GM12878 (cell line): ENCODE measurements around the gene ACVR2A. TPM values are rescaled to one million over a fixed set of nuclear protein-coding genes. Genes with fewer than 3 reads are reported as not detected.

ENCODE experiments used
- ATAC-seq: fragments of 200-7000 bp; cut with Tn5 transposase; 3 replicates; pipeline ENCODE4 v1.9.1; 2020; ENCODE audit warnings: mild to moderate bottlenecking, moderate library complexity
- BruUV-seq: library from RNA; stranded (reverse); fragments of 400-500 nt; replicated peaks from 2 replicates; lab custom pipeline; 2021; lab: Mats Ljungman, UMichigan
- CTCF ChIA-PET: fragments of 300-600 bp; sonication (Branson Sonifier 250); formaldehyde crosslinking; extraction: SDS; loops from one replicate; lab custom pipeline; 2021; ENCODE audit warnings: inconsistent platforms; lab: Yijun Ruan, JAX
- POLR2A ChIA-PET: fragments of 350-600 bp; formaldehyde crosslinking; extraction: SDS; loops from one replicate; lab custom pipeline; 2021; ENCODE audit warnings: inconsistent platforms; lab: Charles Lee
- RAD21 ChIA-PET: fragments of 300-600 bp; sonication (Branson Sonifier 250); formaldehyde crosslinking; loops from one replicate; lab custom pipeline; 2023; ENCODE audit warnings: antibody characterized with exemption; ENCODE audit not compliant: unreplicated experiment; lab: Charles Lee
- SMC1A ChIA-PET: fragments of 300-600 bp; sonication (Branson Sonifier 250); formaldehyde crosslinking; loops from one replicate; lab custom pipeline; 2023; ENCODE audit not compliant: unreplicated experiment, uncharacterized antibody; lab: Charles Lee
- DNase-seq: peaks from one replicate; pipeline ENCODE4 v3.0.0-alpha.2; 2011; ENCODE audit warnings: low read depth, low spot score
- FAIRE-seq: peaks from 3 replicates; lab custom pipeline; 2011; peaks lifted over from hg19 to GRCh38; lab: Jason Lieb, UNC
- H2AFZ ChIP-seq: 2 replicates; pipeline ENCODE4 v1.6.0; 2011; ENCODE audit warnings: low read depth, low read length, control low read depth; ENCODE audit not compliant: control insufficient read depth
- H3K27ac ChIP-seq: 2 replicates; pipeline ENCODE4 v1.5.1; 2011; ENCODE audit warnings: control low read depth; ENCODE audit not compliant: control insufficient read depth, insufficient read depth
- H3K27me3 ChIP-seq, 2 experiments: replicated peaks in 1 of 2; 2 replicates each; pipeline versions ENCODE4 v1.6.0 to v1.6.1; 2011; ENCODE audit warnings: low read length in 1 of 2; ENCODE audit not compliant: control insufficient read depth in 2 of 2, insufficient read depth in 2 of 2
- H3K36me3 ChIP-seq, 2 experiments: 2 replicates each; pipeline ENCODE4 v1.5.1; 2011; ENCODE audit warnings: low read length in 1 of 2; ENCODE audit not compliant: control insufficient read depth in 2 of 2, insufficient read depth in 2 of 2
- H3K4me1 ChIP-seq: 2 replicates; pipeline ENCODE4 v1.6.1; 2011; ENCODE audit warnings: mild to moderate bottlenecking, low read length, moderate library complexity, mixed read lengths; ENCODE audit not compliant: control insufficient read depth, insufficient read depth
- H3K4me2 ChIP-seq: 2 replicates; pipeline ENCODE4 v1.6.0; 2011; ENCODE audit warnings: control low read depth; ENCODE audit not compliant: control insufficient read depth, insufficient read depth
- H3K4me3 ChIP-seq: fragments of 200-600 bp; sonication (generic); 2 replicates; pipeline ENCODE4 v1.5.1; 2016
- H3K79me2 ChIP-seq: 2 replicates; pipeline ENCODE4 v1.6.0; 2011; ENCODE audit warnings: low read length; ENCODE audit not compliant: control insufficient read depth, insufficient read depth
- H3K9ac ChIP-seq: 2 replicates; pipeline ENCODE4 v1.8.0; 2011; ENCODE audit warnings: low read length, control low read depth, mixed read lengths; ENCODE audit not compliant: control insufficient read depth, insufficient read depth
- H3K9me3 ChIP-seq: replicated peaks from 3 replicates; pipeline ENCODE4 v1.5.1; 2011; ENCODE audit warnings: mild to moderate bottlenecking, low read length; ENCODE audit not compliant: control insufficient read depth, insufficient read depth
- H4K20me1 ChIP-seq: 2 replicates; pipeline ENCODE4 v1.6.0; 2011; ENCODE audit not compliant: control insufficient read depth, insufficient read depth
- FOXK2 ChIP-seq: fragments of 450-650 bp; IDR thresholded peaks from 2 replicates; pipeline ENCODE4 v1.6.1; 2017; ENCODE audit warnings: mild to moderate bottlenecking, moderate library complexity
- LARP7 ChIP-seq: fragments of 450-650 bp; IDR thresholded peaks from 2 replicates; pipeline ENCODE4 v1.6.1; 2017; ENCODE audit warnings: mild to moderate bottlenecking
- NR2C1 ChIP-seq: fragments of 450-650 bp; IDR thresholded peaks from 2 replicates; pipeline ENCODE4 v1.6.1; 2017; ENCODE audit warnings: antibody characterized with exemption, mild to moderate bottlenecking, moderate library complexity
- POLR2AphosphoS2 ChIP-seq: IDR thresholded peaks from 2 replicates; pipeline ENCODE4 v1.6.1; 2011; ENCODE audit warnings: low read depth, mild to moderate bottlenecking, low read length, improper control_type of control experiment, moderate library complexity
- RCOR1 ChIP-seq: conservative IDR thresholded peaks from 2 replicates; pipeline ENCODE4 v1.6.1; 2012; ENCODE audit warnings: low read depth, low read length, improper control_type of control experiment
- SREBF2 ChIP-seq: IDR thresholded peaks from 2 replicates; pipeline ENCODE4 v1.6.1; 2012; ENCODE audit warnings: mild to moderate bottlenecking, low read length
- TCF3 ChIP-seq: IDR thresholded peaks from 2 replicates; pipeline ENCODE4 v1.6.1; 2012; ENCODE audit warnings: low read depth, mild to moderate bottlenecking, low read length, borderline replicate concordance; ENCODE audit not compliant: insufficient read depth
- TCF7 ChIP-seq: IDR thresholded peaks from 2 replicates; pipeline ENCODE4 v1.6.1; 2014; ENCODE audit warnings: antibody characterized with exemption, borderline replicate concordance
- WGBS: methylation state at CpG from one replicate; pipeline ENCODE4 v1.1.6; 2016; ENCODE audit warnings: low lambda C conversion rate; ENCODE audit not compliant: insufficient replicate concordance, insufficient coverage; ENCODE audit errors: missing lambda C conversion rate; 5-methylcytosine and 5-hydroxymethylcytosine counted together
- in situ Hi-C: fragments of 300-500 bp; cut with MboI; formaldehyde crosslinking; loops from 9 replicates; pipeline ENCODE4 v1.14.3; 2018; ENCODE audit warnings: mixed read lengths
- intact Hi-C: fragments of 100-400 bp; cut with micrococcal nuclease; formaldehyde crosslinking; loops from one replicate; pipeline ENCODE4 v1.14.2; 2022; ENCODE audit not compliant: unreplicated experiment
- polyA plus RNA-seq, 11 experiments: library from polyadenylated mRNA; depleted of rRNA in 4 of 11; unstranded in 6 of 11; stranded (reverse) in 5 of 11; fragments of >200 nt; fragmentation: Nextera tagmentation in 4 of 11; fragmentation: Illumina TruSeq in 1 of 11; extraction: Ambion mirVana in 4 of 11; extraction: Trizol in 1 of 11; gene quantifications; 1 replicate in 1 of 11; 2 replicates in 10 of 11; pipeline versions ENCODE4 v1.2.1 to v1.2.3, GENCODE V29; 2011 to 2016; ENCODE audit warnings: inconsistent platforms in 2 of 11, missing spikeins in 2 of 11, low read depth in 1 of 11
- total RNA-seq, 4 experiments: library from RNA; depleted of rRNA in 3 of 4; stranded (reverse); fragments of >200 nt in 3 of 4; fragmentation: Illumina TruSeq in 1 of 4; extraction: Trizol in 1 of 4; gene quantifications; 2 replicates each; pipeline versions ENCODE4 v1.2.1 to v1.2.3, GENCODE V29; 2013 to 2021
- TF ChIP-seq, protein P1 (sequence below): fragments of 450-650 bp; conservative IDR thresholded peaks from 2 replicates; pipeline ENCODE4 v1.6.1; 2017; ENCODE audit warnings: mild to moderate bottlenecking, moderate library complexity
- TF ChIP-seq, protein P2 (sequence below): fragments of 150-350 bp; IDR thresholded peaks from 2 replicates; pipeline ENCODE4 v1.6.1; 2016; ENCODE audit warnings: low read depth, low read length

ACVR2A gene
- total and polyA plus RNA-seq, 10 of the 15 experiments (the other 5 are each of a cell fraction or from before 2014, with no cell fraction given) = 0.42 to 3.0 (median 1.7) TPM

DNA sequence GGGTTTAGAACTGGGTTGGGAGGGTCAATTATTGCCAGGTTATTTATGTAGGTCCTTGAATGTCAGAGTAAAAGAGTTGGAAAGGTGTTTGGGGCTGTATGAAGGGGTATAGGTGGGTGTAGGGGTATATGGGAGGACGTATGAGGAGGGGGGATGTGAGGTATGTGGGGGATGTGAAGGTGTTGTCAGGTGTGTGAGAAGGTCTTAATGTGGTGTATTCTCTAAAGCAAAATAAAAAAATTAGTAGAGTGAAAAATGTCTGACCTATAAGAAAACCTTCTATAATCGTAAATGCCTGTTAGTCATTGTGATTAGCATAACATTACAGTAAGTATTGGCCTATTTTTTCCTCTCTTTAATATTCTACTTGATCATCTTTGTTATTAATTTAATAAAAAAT, 25.1 kb downstream of the ACVR2A start:
- no TSS peak for BruUV-seq
- H4K20me1 ChIP-seq = no peaks in the 10 kb centered on the region
- POLR2A ChIA-PET = no interaction called here
- CTCF ChIA-PET = no interaction called here
- no peak overlapping the region for H3K4me2 ChIP-seq
- RAD21 ChIA-PET = no interaction called here
- H3K36me3 ChIP-seq = no peaks in the 10 kb centered on the region
- no peak overlapping the region for H3K4me3 ChIP-seq
- no peak overlapping the region for H3K27ac ChIP-seq
- H3K27me3 ChIP-seq = no peaks in the 10 kb centered on the region
- no peak overlapping the region for H2AFZ ChIP-seq
- intact Hi-C loops = no loop called here
- no peaks in the 10 kb centered on the region for H3K79me2 ChIP-seq
- TF ChIP-seq LARP7 = no peak
- TF ChIP-seq FOXK2 = no peak
- TF ChIP-seq, protein P1, sequence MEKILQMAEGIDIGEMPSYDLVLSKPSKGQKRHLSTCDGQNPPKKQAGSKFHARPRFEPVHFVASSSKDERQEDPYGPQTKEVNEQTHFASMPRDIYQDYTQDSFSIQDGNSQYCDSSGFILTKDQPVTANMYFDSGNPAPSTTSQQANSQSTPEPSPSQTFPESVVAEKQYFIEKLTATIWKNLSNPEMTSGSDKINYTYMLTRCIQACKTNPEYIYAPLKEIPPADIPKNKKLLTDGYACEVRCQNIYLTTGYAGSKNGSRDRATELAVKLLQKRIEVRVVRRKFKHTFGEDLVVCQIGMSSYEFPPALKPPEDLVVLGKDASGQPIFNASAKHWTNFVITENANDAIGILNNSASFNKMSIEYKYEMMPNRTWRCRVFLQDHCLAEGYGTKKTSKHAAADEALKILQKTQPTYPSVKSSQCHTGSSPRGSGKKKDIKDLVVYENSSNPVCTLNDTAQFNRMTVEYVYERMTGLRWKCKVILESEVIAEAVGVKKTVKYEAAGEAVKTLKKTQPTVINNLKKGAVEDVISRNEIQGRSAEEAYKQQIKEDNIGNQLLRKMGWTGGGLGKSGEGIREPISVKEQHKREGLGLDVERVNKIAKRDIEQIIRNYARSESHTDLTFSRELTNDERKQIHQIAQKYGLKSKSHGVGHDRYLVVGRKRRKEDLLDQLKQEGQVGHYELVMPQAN = no peak
- TF ChIP-seq TCF7 = no peak
- TF ChIP-seq NR2C1 = no peak
- no peak for TF ChIP-seq RCOR1
- no peak for TF ChIP-seq TCF3
- no peak for TF ChIP-seq POLR2AphosphoS2
- TF ChIP-seq, protein P2, sequence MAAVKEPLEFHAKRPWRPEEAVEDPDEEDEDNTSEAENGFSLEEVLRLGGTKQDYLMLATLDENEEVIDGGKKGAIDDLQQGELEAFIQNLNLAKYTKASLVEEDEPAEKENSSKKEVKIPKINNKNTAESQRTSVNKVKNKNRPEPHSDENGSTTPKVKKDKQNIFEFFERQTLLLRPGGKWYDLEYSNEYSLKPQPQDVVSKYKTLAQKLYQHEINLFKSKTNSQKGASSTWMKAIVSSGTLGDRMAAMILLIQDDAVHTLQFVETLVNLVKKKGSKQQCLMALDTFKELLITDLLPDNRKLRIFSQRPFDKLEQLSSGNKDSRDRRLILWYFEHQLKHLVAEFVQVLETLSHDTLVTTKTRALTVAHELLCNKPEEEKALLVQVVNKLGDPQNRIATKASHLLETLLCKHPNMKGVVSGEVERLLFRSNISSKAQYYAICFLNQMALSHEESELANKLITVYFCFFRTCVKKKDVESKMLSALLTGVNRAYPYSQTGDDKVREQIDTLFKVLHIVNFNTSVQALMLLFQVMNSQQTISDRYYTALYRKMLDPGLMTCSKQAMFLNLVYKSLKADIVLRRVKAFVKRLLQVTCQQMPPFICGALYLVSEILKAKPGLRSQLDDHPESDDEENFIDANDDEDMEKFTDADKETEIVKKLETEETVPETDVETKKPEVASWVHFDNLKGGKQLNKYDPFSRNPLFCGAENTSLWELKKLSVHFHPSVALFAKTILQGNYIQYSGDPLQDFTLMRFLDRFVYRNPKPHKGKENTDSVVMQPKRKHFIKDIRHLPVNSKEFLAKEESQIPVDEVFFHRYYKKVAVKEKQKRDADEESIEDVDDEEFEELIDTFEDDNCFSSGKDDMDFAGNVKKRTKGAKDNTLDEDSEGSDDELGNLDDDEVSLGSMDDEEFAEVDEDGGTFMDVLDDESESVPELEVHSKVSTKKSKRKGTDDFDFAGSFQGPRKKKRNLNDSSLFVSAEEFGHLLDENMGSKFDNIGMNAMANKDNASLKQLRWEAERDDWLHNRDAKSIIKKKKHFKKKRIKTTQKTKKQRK = no peak
- TF ChIP-seq SREBF2 = no peak
- TF ChIP-seq, all 136 proteins: peak for 0
- whole genome bisulfite sequencing = 37% methylated on average over 2 of the region's 2 CpGs
- no peak for DNase-seq
- FAIRE-seq = no peak
- ATAC-seq = no peak
- SMC1A ChIA-PET = no interaction called here
- Histone ChIP-seq H3K9ac (no peak overlapping the region), H3K4me1 (no peaks in the 10 kb centered on the region), H3K9me3 (no peaks in the 10 kb centered on the region; the same call in 2 of the 3 replicates)
- in situ Hi-C loops = no loop called here
